Mucosa of rectum (tissue), 2 donors: ENCODE measurements around the gene ENPP7.

ENCODE experiments used
- H3K27ac ChIP-seq, 2 donors: one replicate each; pipeline ENCODE4 v1.7.0; 2013; ENCODE audit warnings: inconsistent platforms in 2 of 2, low read depth in 2 of 2, low read length in 2 of 2
- H3K27me3 ChIP-seq, 2 donors: one replicate each; pipeline ENCODE4 v1.7.0; 2013; ENCODE audit warnings: low read length in 2 of 2; ENCODE audit not compliant: control insufficient read depth in 2 of 2, insufficient read depth in 2 of 2
- H3K36me3 ChIP-seq, 2 donors: one replicate each; pipeline ENCODE4 v1.7.0; 2013; ENCODE audit warnings: low read length in 2 of 2; ENCODE audit not compliant: control insufficient read depth in 2 of 2, insufficient read depth in 2 of 2
- H3K4me1 ChIP-seq, 2 donors: one replicate each; pipeline ENCODE4 v1.7.0; 2013; ENCODE audit warnings: low read length in 2 of 2, mild to moderate bottlenecking in 1 of 2; ENCODE audit not compliant: control insufficient read depth in 2 of 2, insufficient read depth in 2 of 2
- H3K4me3 ChIP-seq, 2 donors: one replicate each; pipeline ENCODE4 v1.7.0; 2013; ENCODE audit warnings: low read length in 2 of 2
- H3K9ac ChIP-seq, 2 donors: one replicate each; pipeline ENCODE4 v1.7.0; 2013; ENCODE audit warnings: low read length in 2 of 2, low read depth in 1 of 2, mild to moderate bottlenecking in 1 of 2
- H3K9me3 ChIP-seq, 2 donors: one replicate each; pipeline ENCODE4 v1.7.0; 2013; ENCODE audit warnings: low read length in 2 of 2; ENCODE audit not compliant: control insufficient read depth in 2 of 2
- donor health status: healthy.
- donor health status: Normal muscosa, but diverticular disease.

The ENPP7 gene

GRCh38 chr17:79730769-79731483 is at the start of gene ENPP7:
TSS of gene ENPP7 (plus strand) at chr17:79730943. CDS start at chr17:79731140, 197 bp downstream.
- no peaks in the 10 kb centered on the region for H3K9me3 ChIP-seq
- H3K27ac ChIP-seq = no peak within 1 kb of the TSS
- H3K4me3 ChIP-seq = no peak within 1 kb of the TSS
- H3K4me1 ChIP-seq = peaks cover 0 to 9% of the 10 kb centered on the region in 2 donors
- H3K9ac ChIP-seq = no peak within 1 kb of the TSS
- H3K36me3 ChIP-seq = no peaks in the 10 kb centered on the region
- no peaks in the 10 kb centered on the region for H3K27me3 ChIP-seq

GRCh38 chr17:79681101-79681621 is 49.6 kb upstream of the ENPP7 start:
- H3K4me1 ChIP-seq = no peaks in the 10 kb centered on the region
- no peak overlapping the region for H3K4me3 ChIP-seq
- peaks cover 8 to 14% of the 10 kb centered on the region in 2 donors for H3K27me3 ChIP-seq
- H3K9me3 ChIP-seq = no peaks in the 10 kb centered on the region
- H3K36me3 ChIP-seq = no peaks in the 10 kb centered on the region
- no peak overlapping the region for H3K27ac ChIP-seq
- H3K9ac ChIP-seq = no peak overlapping the region

- no peaks in the 10 kb centered on the region for H3K9me3 ChIP-seq
- no peaks in the 10 kb centered on the region for H3K4me1 ChIP-seq
- no peak overlapping the region for H3K9ac ChIP-seq
- H3K27me3 ChIP-seq = peaks cover 8 to 14% of the 10 kb centered on the region in 2 donors
- no peak overlapping the region for H3K27ac ChIP-seq
- H3K4me3 ChIP-seq = no peak overlapping the region
- H3K36me3 ChIP-seq = no peaks in the 10 kb centered on the region
Observed at GRCh38 chr17:79681628-79682261, 49.0 kb upstream of the ENPP7 start.

- Histone ChIP-seq H3K9me3 (no peaks in the 10 kb centered on the region), H3K4me1 (no peaks in the 10 kb centered on the region), H3K27ac (no peak overlapping the region), H3K36me3 (no peaks in the 10 kb centered on the region), H3K4me3 (no peak overlapping the region), H3K9ac (no peak overlapping the region), H3K27me3 (peaks cover 8 to 14% of the 10 kb centered on the region in 2 donors)
Observed at GRCh38 chr17:79683365-79683764, 47.4 kb upstream of the ENPP7 start.

GRCh38 chr17:79684132-79684985 is 46.4 kb upstream of the ENPP7 start:
- H3K4me1 ChIP-seq = no peaks in the 10 kb centered on the region
- H3K27me3 ChIP-seq = peaks cover 8 to 14% of the 10 kb centered on the region in 2 donors
- H3K27ac ChIP-seq = no peak overlapping the region
- no peaks in the 10 kb centered on the region for H3K36me3 ChIP-seq
- no peak overlapping the region for H3K9ac ChIP-seq
- H3K9me3 ChIP-seq = no peaks in the 10 kb centered on the region
- no peak overlapping the region for H3K4me3 ChIP-seq

GRCh38 chr17:79685121-79685520 is 45.6 kb upstream of the ENPP7 start:
- Histone ChIP-seq H3K4me3 (no peak overlapping the region), H3K27ac (no peak overlapping the region), H3K36me3 (no peaks in the 10 kb centered on the region), H3K27me3 (peaks cover 8 to 14% of the 10 kb centered on the region in 2 donors), H3K4me1 (no peaks in the 10 kb centered on the region), H3K9ac (no peak overlapping the region), H3K9me3 (no peaks in the 10 kb centered on the region)

- H3K36me3 ChIP-seq = no peaks in the 10 kb centered on the region
- no peak overlapping the region for H3K27ac ChIP-seq
- peaks cover 5 to 14% of the 10 kb centered on the region in 2 donors for H3K27me3 ChIP-seq
- no peak overlapping the region for H3K4me3 ChIP-seq
- no peaks in the 10 kb centered on the region for H3K9me3 ChIP-seq
- H3K9ac ChIP-seq = no peak overlapping the region
- no peaks in the 10 kb centered on the region for H3K4me1 ChIP-seq
Observed at GRCh38 chr17:79686476-79686875, 44.3 kb upstream of the ENPP7 start.

- Histone ChIP-seq H3K9ac (no peak overlapping the region), H3K27ac (no peak overlapping the region), H3K36me3 (no peaks in the 10 kb centered on the region), H3K9me3 (no peaks in the 10 kb centered on the region), H3K4me1 (no peaks in the 10 kb centered on the region), H3K27me3 (peaks cover 0 to 4% of the 10 kb centered on the region in 2 donors), H3K4me3 (no peak overlapping the region)
Observed at GRCh38 chr17:79690466-79690865, 40.3 kb upstream of the ENPP7 start.

GRCh38 chr17:79690988-79691836 is 39.5 kb upstream of the ENPP7 start:
- H3K27me3 ChIP-seq = peaks cover 2 to 4% of the 10 kb centered on the region in 2 donors
- H3K4me3 ChIP-seq = no peak overlapping the region
- no peak overlapping the region for H3K9ac ChIP-seq
- H3K36me3 ChIP-seq = no peaks in the 10 kb centered on the region
- H3K4me1 ChIP-seq = peaks cover 2 to 5% of the 10 kb centered on the region in 2 donors
- H3K27ac ChIP-seq = no peak overlapping the region
- no peaks in the 10 kb centered on the region for H3K9me3 ChIP-seq
